Calu3 (cell line): ENCODE measurements around the gene KRT33B. TPM values are rescaled to one million over a fixed set of nuclear protein-coding genes. Genes with fewer than 3 reads are reported as not detected.
"Not testable (repeated sequence)": the region's sequence is repeated elsewhere in the genome, so short reads cannot be mapped to it uniquely, and the experiment has no call there.

Experiments
- BruUV-seq: library from RNA; stranded (reverse); fragments of 400-500 nt; replicated peaks from 2 replicates; lab custom pipeline; 2021; lab: Mats Ljungman, UMichigan
- CTCF ChIA-PET: fragments of 300-600 bp; sonication (Branson Sonifier 250); formaldehyde crosslinking; loops from one replicate; lab custom pipeline; 2022; ENCODE audit warnings: antibody characterized with exemption; lab: Charles Lee
- DNase-seq: peaks from one replicate; pipeline ENCODE4 v3.0.0; 2022
- H3K27ac Mint-ChIP-seq: one replicate; pipeline ENCODE4 v1.8.0; 2022; ENCODE audit warnings: mixed read lengths; ENCODE audit not compliant: unreplicated experiment
- H3K27me3 Mint-ChIP-seq: one replicate; pipeline ENCODE4 v1.8.0; 2022; ENCODE audit warnings: mixed read lengths; ENCODE audit not compliant: unreplicated experiment
- H3K36me3 Mint-ChIP-seq: one replicate; pipeline ENCODE4 v1.8.0; 2022; ENCODE audit warnings: mild to moderate bottlenecking, moderate library complexity, mixed read lengths; ENCODE audit not compliant: insufficient read depth, unreplicated experiment
- H3K4me1 Mint-ChIP-seq: one replicate; pipeline ENCODE4 v1.8.0; 2022; ENCODE audit warnings: mild to moderate bottlenecking, low read depth, mixed read lengths; ENCODE audit not compliant: unreplicated experiment
- H3K4me3 Mint-ChIP-seq: one replicate; pipeline ENCODE4 v1.8.0; 2022; ENCODE audit warnings: mild to moderate bottlenecking, low read depth, moderate library complexity, mixed read lengths; ENCODE audit not compliant: unreplicated experiment
- H3K9me3 Mint-ChIP-seq: one replicate; pipeline ENCODE4 v1.8.0; 2022; ENCODE audit warnings: low read depth, mixed read lengths; ENCODE audit not compliant: unreplicated experiment
- intact Hi-C: fragments of 100-400 bp; cut with micrococcal nuclease; formaldehyde crosslinking; loops from one replicate; pipeline ENCODE4 v1.10.0; 2022; ENCODE audit not compliant: unreplicated experiment
- total RNA-seq: library from RNA; stranded (reverse); gene quantifications from 2 replicates; pipeline ENCODE4 v1.2.3, GENCODE V29; 2022
- TF ChIP-seq, protein P1 (sequence below): fragments of 200-600 bp; IDR thresholded peaks from one replicate; pipeline ENCODE4 v1.8.0; 2022; ENCODE audit warnings: antibody characterized with exemption; ENCODE audit not compliant: unreplicated experiment

KRT33B gene
- total RNA-seq, 1 experiment from 2014 or later: not detected

DNA sequence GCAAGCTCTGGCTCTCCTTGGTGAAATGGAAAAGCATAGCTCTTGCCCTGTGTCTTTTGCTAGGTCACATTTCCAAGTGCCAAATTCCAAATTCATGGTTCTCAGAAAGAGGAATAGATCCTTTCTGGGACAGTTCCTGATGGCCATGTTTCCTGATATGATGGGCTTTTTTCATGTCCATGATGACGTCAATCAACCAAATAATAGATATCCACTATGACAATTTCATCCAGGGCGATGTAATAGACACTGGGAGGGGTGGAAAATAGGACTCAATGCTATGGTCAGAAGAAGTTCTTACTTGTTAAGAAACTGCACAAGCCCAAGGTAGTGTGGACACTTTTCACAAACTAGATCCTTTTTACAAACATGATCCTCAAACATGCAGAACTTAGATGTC, 18.4 kb downstream of the KRT33B start:
- Mint-ChIP-seq H3K4me1 (peaks cover 7% of the 10 kb centered on the region), H3K4me3 (no peak overlapping the region), H3K9me3 (peaks cover 3% of the 10 kb centered on the region), H3K27ac (no peak overlapping the region), H3K27me3 (peaks cover 13% of the 10 kb centered on the region), H3K36me3 (no peaks in the 10 kb centered on the region)
- intact Hi-C loops: no loop called here
- no peak for DNase-seq
- CTCF ChIA-PET: interaction anchor here (0.7 kb wide), 1 partner anchor 72 kb away, joined by 6 read pairs; no protein-coding TSS in a partner anchor
- BruUV-seq: no TSS peak
- TF ChIP-seq, protein P1, sequence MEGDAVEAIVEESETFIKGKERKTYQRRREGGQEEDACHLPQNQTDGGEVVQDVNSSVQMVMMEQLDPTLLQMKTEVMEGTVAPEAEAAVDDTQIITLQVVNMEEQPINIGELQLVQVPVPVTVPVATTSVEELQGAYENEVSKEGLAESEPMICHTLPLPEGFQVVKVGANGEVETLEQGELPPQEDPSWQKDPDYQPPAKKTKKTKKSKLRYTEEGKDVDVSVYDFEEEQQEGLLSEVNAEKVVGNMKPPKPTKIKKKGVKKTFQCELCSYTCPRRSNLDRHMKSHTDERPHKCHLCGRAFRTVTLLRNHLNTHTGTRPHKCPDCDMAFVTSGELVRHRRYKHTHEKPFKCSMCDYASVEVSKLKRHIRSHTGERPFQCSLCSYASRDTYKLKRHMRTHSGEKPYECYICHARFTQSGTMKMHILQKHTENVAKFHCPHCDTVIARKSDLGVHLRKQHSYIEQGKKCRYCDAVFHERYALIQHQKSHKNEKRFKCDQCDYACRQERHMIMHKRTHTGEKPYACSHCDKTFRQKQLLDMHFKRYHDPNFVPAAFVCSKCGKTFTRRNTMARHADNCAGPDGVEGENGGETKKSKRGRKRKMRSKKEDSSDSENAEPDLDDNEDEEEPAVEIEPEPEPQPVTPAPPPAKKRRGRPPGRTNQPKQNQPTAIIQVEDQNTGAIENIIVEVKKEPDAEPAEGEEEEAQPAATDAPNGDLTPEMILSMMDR: no peak

DNA sequence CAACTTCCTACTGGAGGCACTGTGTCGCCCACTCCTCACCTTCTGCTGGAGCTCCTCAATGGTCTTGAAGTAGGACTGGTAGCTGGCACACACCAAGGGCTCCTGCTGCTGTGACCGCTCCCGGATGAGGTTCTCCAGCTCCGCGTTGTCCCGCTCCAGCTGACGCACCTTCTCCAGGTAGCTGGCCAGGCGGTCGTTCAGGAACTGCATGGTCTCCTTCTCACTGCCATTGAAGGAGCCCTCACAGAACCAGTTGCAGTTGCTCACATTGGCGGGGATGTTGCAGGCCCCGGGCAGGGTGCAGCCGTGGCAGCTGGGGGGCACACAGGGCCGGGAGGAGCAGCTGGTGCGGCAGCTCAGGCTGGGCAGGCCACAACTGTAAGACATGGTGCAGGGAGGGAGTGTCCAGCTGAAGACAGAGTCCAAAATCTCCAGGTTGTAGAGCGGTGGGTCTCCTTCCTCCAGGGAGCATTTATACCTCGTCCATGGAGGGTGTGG, 19.2 kb downstream of the KRT33B start, which contains the start of gene KRT33A:
Gene KRT33A (minus strand): TSS at position 448 of the 498 bp plus-strand sequence. CDS start 61 bp downstream, at position 387.
- peaks cover 13% of the 10 kb centered on the region for H3K27me3 Mint-ChIP-seq
- CTCF ChIA-PET: interaction anchor here (0.5 to 0.7 kb wide), 4 partner anchors 20 to 294 kb away, joined by 3 to 6 read pairs (median 3); partner anchors contain the start of gene KRT33B
- H3K36me3 Mint-ChIP-seq, BruUV-seq, H3K9me3 Mint-ChIP-seq, H3K27ac Mint-ChIP-seq, DNase-seq, H3K4me3 Mint-ChIP-seq, intact Hi-C loops, H3K4me1 Mint-ChIP-seq: not testable (repeated sequence)

DNA sequence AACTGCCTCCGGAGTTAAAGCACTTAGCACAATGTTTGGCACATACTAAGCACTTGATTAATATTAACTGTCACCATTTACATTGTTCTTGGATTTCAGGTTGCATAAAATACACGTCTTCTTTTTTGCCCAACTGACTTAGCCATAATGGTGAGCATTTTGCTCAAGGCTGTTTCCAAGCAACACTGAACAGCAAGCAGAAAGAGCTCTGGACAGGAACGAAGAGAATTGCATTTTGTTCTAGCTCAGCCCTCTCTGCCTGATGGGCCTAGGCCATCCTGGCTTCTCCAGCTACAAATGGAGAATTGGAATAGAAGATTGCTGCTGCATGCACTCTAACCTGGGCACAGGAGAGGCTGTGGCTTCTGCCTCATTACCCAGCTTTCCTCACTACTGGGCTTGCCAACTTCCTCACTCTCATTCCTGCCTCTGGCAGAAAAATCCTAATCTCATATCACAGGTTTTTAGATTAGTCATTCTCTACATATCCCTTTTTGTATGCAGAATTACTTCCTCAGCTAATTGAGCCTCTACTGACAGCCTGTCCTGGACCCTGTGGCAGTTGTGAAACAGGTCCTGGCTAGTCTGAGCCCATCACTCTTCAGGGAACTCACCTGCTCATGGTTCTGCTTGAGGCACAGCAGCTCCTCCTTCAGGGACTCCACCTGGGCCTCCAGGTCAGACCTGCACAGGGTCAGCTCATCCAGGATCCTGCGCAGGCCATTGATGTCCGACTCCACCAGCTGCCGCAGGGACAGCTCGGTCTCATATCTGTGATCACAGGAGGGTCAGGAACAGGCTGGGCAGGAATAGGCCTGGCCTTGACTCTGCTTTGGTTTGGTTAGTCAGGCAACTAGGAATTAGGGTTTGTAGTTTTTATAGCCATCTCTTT, 21.5 kb downstream of the KRT33B start:
- no TSS peak for BruUV-seq
- peaks cover 13% of the 10 kb centered on the region for H3K27me3 Mint-ChIP-seq
- CTCF ChIA-PET: interaction anchor here (0.6 to 2.3 kb wide), 5 partner anchors 12 to 216 kb away, joined by 3 to 8 read pairs (median 3); no protein-coding TSS in a partner anchor
- intact Hi-C loops: no loop called here
- TF ChIP-seq, protein P1: no peak
- no peak for DNase-seq
- H3K9me3 Mint-ChIP-seq: peaks cover 6% of the 10 kb centered on the region
- no peak overlapping the region for H3K27ac Mint-ChIP-seq
- H3K36me3 Mint-ChIP-seq: no peaks in the 10 kb centered on the region
- H3K4me3 Mint-ChIP-seq: no peak overlapping the region
- H3K4me1 Mint-ChIP-seq: peaks cover 7% of the 10 kb centered on the region

DNA sequence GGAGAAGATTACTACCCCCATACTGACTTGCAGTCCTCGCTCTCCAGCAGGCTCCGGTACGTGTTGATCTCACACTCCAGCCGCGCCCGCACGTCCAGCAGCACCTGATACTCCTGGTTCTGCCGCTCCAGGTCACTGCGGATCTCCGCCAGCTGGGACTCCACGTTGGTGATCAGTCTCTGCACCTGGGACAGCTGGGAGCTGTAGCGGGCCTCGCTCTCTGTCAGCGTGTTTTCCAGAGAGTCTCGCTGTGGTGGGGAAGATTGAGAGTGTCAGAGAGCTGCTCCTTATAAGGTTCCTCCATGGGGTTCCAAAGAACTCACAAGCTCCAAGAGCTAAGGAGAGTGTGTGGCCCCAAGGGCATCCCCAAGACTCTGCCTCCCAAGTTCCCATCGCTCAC, 23.2 kb downstream of the KRT33B start:
- H3K9me3 Mint-ChIP-seq, intact Hi-C loops, BruUV-seq, H3K4me3 Mint-ChIP-seq, H3K27ac Mint-ChIP-seq, H3K36me3 Mint-ChIP-seq, H3K27me3 Mint-ChIP-seq, DNase-seq: not testable (repeated sequence)
- CTCF ChIA-PET: interaction anchor here (0.6 to 1.1 kb wide), 2 partner anchors 71 to 571 kb away, joined by 4 to 7 read pairs; no protein-coding TSS in a partner anchor
- H3K4me1 Mint-ChIP-seq: peaks cover 12% of the 10 kb centered on the region

DNA sequence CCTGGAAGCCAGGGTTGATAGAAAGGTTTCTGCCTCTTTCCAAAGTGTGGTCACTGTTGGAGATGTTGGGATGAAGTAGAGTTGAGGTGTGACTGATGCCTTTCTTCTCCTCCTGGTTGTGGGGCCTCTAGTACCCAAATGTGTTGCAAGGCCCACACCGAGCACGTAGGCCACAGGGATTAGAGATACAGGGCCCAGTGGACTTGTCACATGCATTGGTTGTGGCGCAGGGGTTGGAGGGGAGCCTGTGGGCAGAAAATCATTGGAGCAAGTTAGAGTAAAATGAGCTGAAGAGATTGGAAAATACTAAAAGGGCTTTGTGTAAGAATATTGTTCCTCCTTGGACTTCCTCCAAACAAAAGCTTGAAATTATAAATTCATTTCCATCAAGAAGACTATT, 23.6 kb downstream of the KRT33B start:
- Mint-ChIP-seq H3K4me3 (no peak overlapping the region), H3K36me3 (no peaks in the 10 kb centered on the region), H3K4me1 (peaks cover 16% of the 10 kb centered on the region), H3K27ac (no peak overlapping the region), H3K9me3 (peaks cover 4% of the 10 kb centered on the region), H3K27me3 (no peaks in the 10 kb centered on the region)
- no peak for DNase-seq
- no TSS peak for BruUV-seq
- intact Hi-C loops: no loop called here
- TF ChIP-seq, protein P1: no peak
- CTCF ChIA-PET: no interaction called here
